HepG2 (cell line): Measurements from ENCODE around the gene UCP1. TPM values are rescaled to one million over a fixed set of nuclear protein-coding genes. Genes with fewer than 3 reads are reported as not detected.

Experiments used
- CC2D1A ChIP-seq: sonication (generic); formaldehyde crosslinking; IDR thresholded peaks from 2 replicates; pipeline ENCODE4 v1.8.1; 2023; ENCODE audit warnings: mild to moderate bottlenecking, missing genetic modification reagents
- DPF2 ChIP-seq: sonication (generic); formaldehyde crosslinking; IDR thresholded peaks from 2 replicates; pipeline ENCODE4 v1.4.0; 2020; ENCODE audit warnings: mild to moderate bottlenecking, low read depth, missing genetic modification reagents, borderline replicate concordance
- ERF ChIP-seq: IDR thresholded peaks from 2 replicates; pipeline ENCODE4 v1.6.1; 2018; ENCODE audit warnings: missing biosample characterization, missing genetic modification reagents
- KAT2B ChIP-seq: fragments of 150-350 bp; IDR thresholded peaks from 2 replicates; pipeline ENCODE4 v1.6.1; 2014; ENCODE audit warnings: low read depth, low read length, borderline replicate concordance
- NBN ChIP-seq: fragments of 450-650 bp; conservative IDR thresholded peaks from 2 replicates; pipeline ENCODE4 v1.6.1; 2017
- PCBP2 ChIP-seq: fragments of 200-400 bp; formaldehyde crosslinking; optimal IDR thresholded peaks from 2 replicates; pipeline ENCODE3; 2018; ENCODE audit warnings: low read length, low read depth; ENCODE audit not compliant: poor library complexity, severe bottlenecking
- POLR2G ChIP-seq: fragments of 200-400 bp; formaldehyde crosslinking; IDR thresholded peaks from 2 replicates; pipeline ENCODE4 v1.6.1; 2018; ENCODE audit warnings: mild to moderate bottlenecking, low read depth, low read length, moderate library complexity
- PRMT3 ChIP-seq: sonication (generic); formaldehyde crosslinking; IDR thresholded peaks from 2 replicates; pipeline ENCODE4 v1.8.1; 2022; ENCODE audit warnings: low read depth, mild to moderate bottlenecking, moderate library complexity, missing genetic modification reagents, borderline replicate concordance
- REXO4 ChIP-seq: sonication (generic); formaldehyde crosslinking; IDR thresholded peaks from 2 replicates; pipeline ENCODE4 v1.8.0; 2022; ENCODE audit warnings: missing genetic modification reagents, mild to moderate bottlenecking, borderline replicate concordance
- SIN3B ChIP-seq: fragments of 150-350 bp; IDR thresholded peaks from 2 replicates; pipeline ENCODE4 v1.6.1; 2014; ENCODE audit warnings: low read length
- TBX3 ChIP-seq: fragments of 450-650 bp; IDR thresholded peaks from 2 replicates; pipeline ENCODE4 v1.6.1; 2017; ENCODE audit warnings: antibody characterized with exemption, mild to moderate bottlenecking, inconsistent platforms, borderline replicate concordance
- TRIM22 ChIP-seq: fragments of 450-650 bp; IDR thresholded peaks from 2 replicates; pipeline ENCODE4 v1.6.1; 2017
- XRCC5 ChIP-seq: fragments of 200-400 bp; formaldehyde crosslinking; optimal IDR thresholded peaks from 2 replicates; pipeline ENCODE3; 2017; ENCODE audit warnings: mild to moderate bottlenecking, low read length
- ZBTB37 ChIP-seq: sonication (generic); formaldehyde crosslinking; IDR thresholded peaks from 2 replicates; pipeline ENCODE4 v1.4.0; 2020; ENCODE audit warnings: mild to moderate bottlenecking, missing genetic modification reagents
- ZNF33A ChIP-seq: sonication (generic); formaldehyde crosslinking; IDR thresholded peaks from 2 replicates; pipeline ENCODE4 v1.5.1; 2020; ENCODE audit warnings: missing genetic modification reagents, mild to moderate bottlenecking, moderate library complexity, borderline replicate concordance
- ZNF446 ChIP-seq: sonication (generic); formaldehyde crosslinking; IDR thresholded peaks from 2 replicates; pipeline ENCODE4 v1.5.0; 2020; ENCODE audit warnings: mild to moderate bottlenecking, missing genetic modification reagents
- ZNF563 ChIP-seq: sonication (generic); formaldehyde crosslinking; IDR thresholded peaks from 2 replicates; pipeline ENCODE4 v1.8.0; 2022; ENCODE audit warnings: mild to moderate bottlenecking, moderate library complexity, missing genetic modification reagents
- ZNF629 ChIP-seq: sonication (generic); formaldehyde crosslinking; conservative IDR thresholded peaks from 2 replicates; pipeline ENCODE4 v1.5.0; 2020; ENCODE audit warnings: missing genetic modification reagents
- ZNF746 ChIP-seq: sonication (generic); formaldehyde crosslinking; IDR thresholded peaks from 2 replicates; pipeline ENCODE4 v1.8.0; 2022; ENCODE audit warnings: mild to moderate bottlenecking, missing genetic modification reagents
- polyA plus RNA-seq, 8 experiments: library from polyadenylated mRNA; depleted of rRNA in 3 of 8; stranded (reverse) in 7 of 8; unstranded in 1 of 8; fragments of >200 nt; fragmentation: Illumina TruSeq in 4 of 8; extraction: Trizol in 4 of 8; gene quantifications; 2 replicates each; pipeline versions ENCODE4 v1.2.1 to v1.2.3, GENCODE V29; 2011 to 2016; ENCODE audit warnings: low read depth in 4 of 8, missing spikeins in 1 of 8, mixed read lengths in 1 of 8; ENCODE audit not compliant: insufficient read depth in 1 of 8
- total RNA-seq, 5 experiments: library from RNA; depleted of rRNA; stranded (reverse); fragments of >200 nt; fragmentation: Illumina TruSeq; extraction: Trizol; gene quantifications; 2 replicates each; pipeline ENCODE4 v1.2.3, GENCODE V29; 2016; ENCODE audit warnings: low read depth in 1 of 5
- TF ChIP-seq, protein P1 (sequence below): sonication (generic); formaldehyde crosslinking; conservative IDR thresholded peaks from 2 replicates; pipeline ENCODE4 v1.8.0; 2022; ENCODE audit warnings: mild to moderate bottlenecking, moderate library complexity, missing genetic modification reagents
- TF ChIP-seq, protein P2 (sequence below): sonication (generic); formaldehyde crosslinking; IDR thresholded peaks from 2 replicates; pipeline ENCODE4 v1.4.0; 2020; ENCODE audit warnings: missing genetic modification reagents
- TF ChIP-seq, protein P3 (sequence below): sonication (generic); formaldehyde crosslinking; IDR thresholded peaks from 2 replicates; pipeline ENCODE4 v1.5.0; 2020; ENCODE audit warnings: mild to moderate bottlenecking, missing genetic modification reagents, moderate library complexity

UCP1 gene
- total and polyA plus RNA-seq, 2 of the 13 experiments (the other 11 are each of a cell fraction or from before 2014, with no cell fraction given) = 0.11 TPM

GRCh38 chr4:140529434-140529833, 39.3 kb downstream of the UCP1 start (continued):
- TF ChIP-seq TRIM22 (no peak), SIN3B (no peak), ZNF33A (CRISPR knock-in tag) (no peak), XRCC5 (no peak), ERF (CRISPR knock-in tag) (0 out of 2 replicates have a peak, but pooled peaks have one; percentile 49), ZNF563 (no peak), CC2D1A (CRISPR knock-in tag) (no peak), REXO4 (no peak), ZNF446 (no peak), POLR2G (no peak), ZNF746 (no peak), ZBTB37 (no peak), PRMT3 (CRISPR knock-in tag) (no peak), ZNF629 (no peak), PCBP2 (no peak), DPF2 (CRISPR knock-in tag) (no peak), TBX3 (no peak), KAT2B (no peak), NBN (no peak)
- TF ChIP-seq, protein P1, sequence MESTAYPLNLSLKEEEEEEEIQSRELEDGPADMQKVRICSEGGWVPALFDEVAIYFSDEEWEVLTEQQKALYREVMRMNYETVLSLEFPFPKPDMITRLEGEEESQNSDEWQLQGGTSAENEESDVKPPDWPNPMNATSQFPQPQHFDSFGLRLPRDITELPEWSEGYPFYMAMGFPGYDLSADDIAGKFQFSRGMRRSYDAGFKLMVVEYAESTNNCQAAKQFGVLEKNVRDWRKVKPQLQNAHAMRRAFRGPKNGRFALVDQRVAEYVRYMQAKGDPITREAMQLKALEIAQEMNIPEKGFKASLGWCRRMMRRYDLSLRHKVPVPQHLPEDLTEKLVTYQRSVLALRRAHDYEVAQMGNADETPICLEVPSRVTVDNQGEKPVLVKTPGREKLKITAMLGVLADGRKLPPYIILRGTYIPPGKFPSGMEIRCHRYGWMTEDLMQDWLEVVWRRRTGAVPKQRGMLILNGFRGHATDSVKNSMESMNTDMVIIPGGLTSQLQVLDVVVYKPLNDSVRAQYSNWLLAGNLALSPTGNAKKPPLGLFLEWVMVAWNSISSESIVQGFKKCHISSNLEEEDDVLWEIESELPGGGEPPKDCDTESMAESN = no peak
- TF ChIP-seq, protein P2, sequence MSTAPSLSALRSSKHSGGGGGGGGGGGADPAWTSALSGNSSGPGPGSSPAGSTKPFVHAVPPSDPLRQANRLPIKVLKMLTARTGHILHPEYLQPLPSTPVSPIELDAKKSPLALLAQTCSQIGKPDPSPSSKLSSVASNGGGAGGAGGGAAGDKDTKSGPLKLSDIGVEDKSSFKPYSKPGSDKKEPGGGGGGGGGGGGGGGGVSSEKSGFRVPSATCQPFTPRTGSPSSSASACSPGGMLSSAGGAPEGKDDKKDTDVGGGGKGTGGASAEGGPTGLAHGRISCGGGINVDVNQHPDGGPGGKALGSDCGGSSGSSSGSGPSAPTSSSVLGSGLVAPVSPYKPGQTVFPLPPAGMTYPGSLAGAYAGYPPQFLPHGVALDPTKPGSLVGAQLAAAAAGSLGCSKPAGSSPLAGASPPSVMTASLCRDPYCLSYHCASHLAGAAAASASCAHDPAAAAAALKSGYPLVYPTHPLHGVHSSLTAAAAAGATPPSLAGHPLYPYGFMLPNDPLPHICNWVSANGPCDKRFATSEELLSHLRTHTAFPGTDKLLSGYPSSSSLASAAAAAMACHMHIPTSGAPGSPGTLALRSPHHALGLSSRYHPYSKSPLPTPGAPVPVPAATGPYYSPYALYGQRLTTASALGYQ (CRISPR knock-in tag) = no peak
- TF ChIP-seq, protein P3, sequence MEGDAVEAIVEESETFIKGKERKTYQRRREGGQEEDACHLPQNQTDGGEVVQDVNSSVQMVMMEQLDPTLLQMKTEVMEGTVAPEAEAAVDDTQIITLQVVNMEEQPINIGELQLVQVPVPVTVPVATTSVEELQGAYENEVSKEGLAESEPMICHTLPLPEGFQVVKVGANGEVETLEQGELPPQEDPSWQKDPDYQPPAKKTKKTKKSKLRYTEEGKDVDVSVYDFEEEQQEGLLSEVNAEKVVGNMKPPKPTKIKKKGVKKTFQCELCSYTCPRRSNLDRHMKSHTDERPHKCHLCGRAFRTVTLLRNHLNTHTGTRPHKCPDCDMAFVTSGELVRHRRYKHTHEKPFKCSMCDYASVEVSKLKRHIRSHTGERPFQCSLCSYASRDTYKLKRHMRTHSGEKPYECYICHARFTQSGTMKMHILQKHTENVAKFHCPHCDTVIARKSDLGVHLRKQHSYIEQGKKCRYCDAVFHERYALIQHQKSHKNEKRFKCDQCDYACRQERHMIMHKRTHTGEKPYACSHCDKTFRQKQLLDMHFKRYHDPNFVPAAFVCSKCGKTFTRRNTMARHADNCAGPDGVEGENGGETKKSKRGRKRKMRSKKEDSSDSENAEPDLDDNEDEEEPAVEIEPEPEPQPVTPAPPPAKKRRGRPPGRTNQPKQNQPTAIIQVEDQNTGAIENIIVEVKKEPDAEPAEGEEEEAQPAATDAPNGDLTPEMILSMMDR (CRISPR knock-in tag) = no peak
